ENCODE data around the gene EIF3L. TPM values are rescaled to one million over a fixed set of nuclear protein-coding genes. Genes with fewer than 3 reads are reported as not detected.
A peak's percentile ranks its signal among the peaks of the same experiment; 100 is the strongest.

The EIF3L gene
- total RNA-seq, 1 donor from 2014 or later, result 732 TPM

GRCh38 chr22:37803639-37804351 is 45.4 kb upstream of the EIF3L start:
- Mint-ChIP-seq H3K27ac (ENCODE audit: unreplicated experiment) (peak overlapping the region; percentile 90), H3K27me3 (ENCODE audit: unreplicated experiment) (peaks cover 10% of the 10 kb centered on the region), H3K4me1 (ENCODE audit: unreplicated experiment) (peaks cover 28% of the 10 kb centered on the region), H3K36me3 (ENCODE audit: low read depth, unreplicated experiment) (peaks cover 4% of the 10 kb centered on the region), H3K9me3 (ENCODE audit: unreplicated experiment) (no peaks in the 10 kb centered on the region), H3K4me3 (ENCODE audit: unreplicated experiment) (peak overlapping the region; percentile 89)
- DNase-seq (ENCODE audit: low spot score), result peak; percentile 26
- no peak for TF ChIP-seq CTCF (IDR thresholded peaks at IDR 0.05; ENCODE audit: unreplicated experiment)

GRCh38 chr22:37804352-37804880 is 44.8 kb upstream of the EIF3L start:
- Mint-ChIP-seq H3K27ac (ENCODE audit: unreplicated experiment) (peak overlapping the region; percentile 90), H3K27me3 (ENCODE audit: unreplicated experiment) (peaks cover 11% of the 10 kb centered on the region), H3K4me3 (ENCODE audit: unreplicated experiment) (peak overlapping the region; percentile 89), H3K9me3 (ENCODE audit: unreplicated experiment) (no peaks in the 10 kb centered on the region), H3K4me1 (ENCODE audit: unreplicated experiment) (peaks cover 28% of the 10 kb centered on the region), H3K36me3 (ENCODE audit: low read depth, unreplicated experiment) (peaks cover 4% of the 10 kb centered on the region)
- TF ChIP-seq CTCF (IDR thresholded peaks at IDR 0.05; ENCODE audit: unreplicated experiment), result no peak
- DNase-seq (ENCODE audit: low spot score), result peak; percentile 28

GRCh38 chr22:37804881-37805809 is 44.1 kb upstream of the EIF3L start:
- TF ChIP-seq CTCF (IDR thresholded peaks at IDR 0.05; ENCODE audit: unreplicated experiment), result no peak
- H3K36me3 Mint-ChIP-seq (ENCODE audit: low read depth, unreplicated experiment), result peaks cover 4% of the 10 kb centered on the region
- H3K27ac Mint-ChIP-seq (ENCODE audit: unreplicated experiment), result peak overlapping the region; percentile 10
- no peaks in the 10 kb centered on the region for H3K9me3 Mint-ChIP-seq (ENCODE audit: unreplicated experiment)
- H3K27me3 Mint-ChIP-seq (ENCODE audit: unreplicated experiment), result peaks cover 11% of the 10 kb centered on the region
- peak overlapping the region; percentile 90 for H3K4me3 Mint-ChIP-seq (ENCODE audit: unreplicated experiment)
- DNase-seq (ENCODE audit: low spot score), result peak; percentile 91
- H3K4me1 Mint-ChIP-seq (ENCODE audit: unreplicated experiment), result peaks cover 28% of the 10 kb centered on the region

- Mint-ChIP-seq H3K27ac (ENCODE audit: unreplicated experiment) (peak overlapping the region; percentile 34), H3K27me3 (ENCODE audit: unreplicated experiment) (peaks cover 11% of the 10 kb centered on the region), H3K4me1 (ENCODE audit: unreplicated experiment) (peaks cover 28% of the 10 kb centered on the region)
Observed at GRCh38 chr22:37805810-37806277, 43.4 kb upstream of the EIF3L start.

More at GRCh38 chr22:37805810-37806277, 43.4 kb upstream of the EIF3L start:
- H3K36me3 Mint-ChIP-seq (ENCODE audit: low read depth, unreplicated experiment), result peaks cover 4% of the 10 kb centered on the region
- H3K9me3 Mint-ChIP-seq (ENCODE audit: unreplicated experiment), result no peaks in the 10 kb centered on the region
- no peak for DNase-seq (ENCODE audit: low spot score)
- peak overlapping the region; percentile 90 for H3K4me3 Mint-ChIP-seq (ENCODE audit: unreplicated experiment)
- no peak for TF ChIP-seq CTCF (IDR thresholded peaks at IDR 0.05; ENCODE audit: unreplicated experiment)
